CD4-positive, alpha-beta T cell treated with Interleukin-17A for 1 hour (primary cell): ENCODE results near the gene FNDC3B.

ENCODE experiments used
- DNase-seq: peaks from one replicate; pipeline ENCODE4 v3.0.0-alpha.2; 2020

Gene FNDC3B

DNA sequence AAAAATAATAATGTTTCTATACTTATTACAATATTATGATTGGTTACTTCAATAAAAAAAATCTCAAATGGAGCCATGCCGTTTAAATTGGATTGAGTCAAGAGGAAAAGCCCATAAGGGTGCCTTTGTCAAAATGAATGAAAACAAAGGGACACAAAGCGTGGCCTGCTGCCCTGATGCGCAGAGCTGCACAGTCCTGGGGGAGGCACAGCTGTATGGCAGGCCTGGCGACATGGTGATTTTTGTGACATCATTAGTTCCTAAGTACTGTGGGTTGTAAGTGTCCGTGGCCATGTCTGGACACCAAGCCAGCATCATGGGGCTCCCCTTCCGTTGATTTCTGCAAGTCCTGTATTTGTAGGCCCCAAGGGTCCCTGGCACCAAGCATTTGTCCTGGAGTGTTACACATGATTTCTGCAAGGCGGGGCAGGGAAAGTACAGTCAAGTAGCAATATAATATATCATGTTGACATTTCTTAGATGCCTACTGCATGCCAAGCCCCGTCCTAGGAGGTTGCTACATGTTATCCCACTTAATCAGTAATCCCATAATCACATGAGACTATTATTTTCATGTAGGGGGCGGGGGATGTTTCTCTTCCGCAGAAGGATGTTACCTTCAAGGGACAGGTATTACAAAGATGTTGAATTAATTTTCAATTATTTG is 349.2 kb downstream of the FNDC3B start:
- DNase-seq: no peak

- DNase-seq: no peak
Observed at GRCh38 chr3:172390792-172391191, 351.4 kb downstream of the FNDC3B start.

DNA sequence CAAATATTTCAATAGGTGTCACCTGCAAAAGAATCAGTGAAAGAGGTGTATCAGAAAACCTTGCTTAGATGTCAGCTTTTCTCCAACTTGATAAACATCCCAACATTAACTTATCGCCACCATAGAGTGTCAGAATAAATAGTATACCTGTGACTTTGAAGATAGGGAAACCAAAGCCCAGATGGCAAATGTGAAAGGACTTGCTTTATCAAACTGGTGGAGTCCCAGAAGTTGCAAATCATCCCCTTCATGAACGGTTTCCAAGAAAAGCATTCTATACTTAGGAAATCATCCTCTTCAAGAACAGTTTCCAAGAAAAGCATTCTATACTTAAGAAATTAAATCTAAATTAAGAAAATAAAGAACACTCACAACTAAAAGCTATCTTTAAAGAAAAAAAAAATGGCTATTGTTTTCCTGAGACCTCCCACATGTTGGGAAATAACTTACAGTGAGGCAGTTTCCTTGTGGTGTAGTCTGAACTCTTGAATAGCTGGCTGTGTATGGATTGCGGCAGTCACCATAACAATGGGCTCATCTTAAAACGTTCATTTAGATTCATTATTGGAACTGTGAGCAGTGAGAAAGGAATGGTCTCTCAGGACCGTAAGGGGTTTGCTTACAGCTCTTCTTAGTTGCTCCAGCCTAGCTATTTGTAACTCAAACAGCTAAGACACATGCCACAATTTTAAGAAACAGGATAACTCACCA is 352.4 kb downstream of the FNDC3B start:
- no peak for DNase-seq

- DNase-seq: no peak
Observed at GRCh38 chr3:172394692-172395091, 355.3 kb downstream of the FNDC3B start.

DNA sequence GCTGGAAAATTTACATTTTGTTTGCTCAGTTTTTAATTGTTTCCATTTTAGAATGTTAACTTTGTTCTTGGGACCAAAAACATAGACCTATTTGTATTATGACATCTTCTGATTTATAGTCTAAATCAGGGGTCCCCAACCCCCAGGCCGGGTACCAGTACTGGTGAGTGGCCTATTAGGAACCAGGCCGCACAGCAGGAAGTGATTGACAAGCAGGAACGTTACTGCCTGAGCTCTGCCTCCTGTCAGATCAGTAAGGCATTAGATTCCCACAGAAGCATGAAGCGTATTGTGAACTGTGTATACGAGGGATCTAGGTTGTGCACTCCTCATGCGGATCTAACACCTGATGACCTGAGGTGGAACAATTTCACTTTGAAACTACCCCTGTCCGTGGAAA is 357.0 kb downstream of the FNDC3B start:
- DNase-seq: no peak

- DNase-seq: no peak
Observed at GRCh38 chr3:172397716-172398405, 358.5 kb downstream of the FNDC3B start.

GRCh38 chr3:172398484-172398883 is 359.1 kb downstream of the FNDC3B start:
- no peak for DNase-seq

DNA sequence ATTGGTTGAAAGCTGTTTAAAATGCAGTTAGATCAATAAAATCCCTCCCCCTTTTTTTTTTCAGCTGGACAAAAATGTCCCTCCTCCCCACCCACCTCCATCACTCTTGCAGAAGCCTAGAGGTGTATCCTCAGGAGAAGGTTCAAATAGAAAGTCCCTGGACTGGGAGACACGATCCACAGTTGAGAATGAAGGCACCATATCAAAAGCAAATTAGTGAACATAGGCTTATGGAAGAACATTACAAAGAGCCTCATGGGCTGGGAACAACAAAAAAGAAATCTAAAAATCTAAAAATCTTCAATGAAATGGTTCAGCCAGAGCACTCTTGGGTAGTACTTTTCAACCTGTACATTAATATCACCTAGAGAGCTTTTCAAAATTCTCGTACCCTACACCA is 362.7 kb downstream of the FNDC3B start:
- no peak for DNase-seq

DNA sequence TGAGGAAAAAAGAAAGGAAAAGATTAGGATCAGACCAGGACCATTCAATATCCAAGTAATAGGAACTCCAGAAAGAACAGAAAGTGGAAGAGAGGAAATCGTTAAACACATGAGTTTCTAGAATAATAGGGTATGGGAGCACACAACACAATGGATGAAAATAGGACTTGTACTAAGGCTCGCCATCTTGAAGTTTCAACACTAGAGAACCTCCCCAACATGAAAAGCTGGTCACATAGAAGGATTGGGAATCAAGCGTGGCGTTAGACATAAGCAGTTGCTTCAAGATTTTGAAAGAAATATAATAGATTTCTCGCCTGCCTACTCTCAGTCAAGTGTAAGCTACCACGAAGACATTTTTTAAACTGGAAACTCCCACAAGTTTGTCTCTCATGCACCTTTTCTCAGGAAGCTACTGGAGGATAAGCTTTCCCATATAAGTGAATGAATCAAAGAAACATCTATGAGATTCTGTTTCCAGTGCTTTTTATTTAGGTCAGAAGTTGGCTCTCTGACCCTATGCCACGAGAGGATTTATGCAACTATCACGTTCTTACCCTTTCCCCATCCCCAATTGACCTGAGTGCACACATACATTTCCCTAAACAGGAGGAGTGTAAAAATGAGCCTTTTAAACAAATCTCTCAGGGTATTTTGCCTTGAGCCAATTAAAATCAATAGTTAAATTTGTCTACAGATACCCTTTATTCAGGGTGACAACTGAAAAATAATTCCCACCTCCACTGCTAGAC is 363.7 kb downstream of the FNDC3B start:
- DNase-seq: no peak

DNA sequence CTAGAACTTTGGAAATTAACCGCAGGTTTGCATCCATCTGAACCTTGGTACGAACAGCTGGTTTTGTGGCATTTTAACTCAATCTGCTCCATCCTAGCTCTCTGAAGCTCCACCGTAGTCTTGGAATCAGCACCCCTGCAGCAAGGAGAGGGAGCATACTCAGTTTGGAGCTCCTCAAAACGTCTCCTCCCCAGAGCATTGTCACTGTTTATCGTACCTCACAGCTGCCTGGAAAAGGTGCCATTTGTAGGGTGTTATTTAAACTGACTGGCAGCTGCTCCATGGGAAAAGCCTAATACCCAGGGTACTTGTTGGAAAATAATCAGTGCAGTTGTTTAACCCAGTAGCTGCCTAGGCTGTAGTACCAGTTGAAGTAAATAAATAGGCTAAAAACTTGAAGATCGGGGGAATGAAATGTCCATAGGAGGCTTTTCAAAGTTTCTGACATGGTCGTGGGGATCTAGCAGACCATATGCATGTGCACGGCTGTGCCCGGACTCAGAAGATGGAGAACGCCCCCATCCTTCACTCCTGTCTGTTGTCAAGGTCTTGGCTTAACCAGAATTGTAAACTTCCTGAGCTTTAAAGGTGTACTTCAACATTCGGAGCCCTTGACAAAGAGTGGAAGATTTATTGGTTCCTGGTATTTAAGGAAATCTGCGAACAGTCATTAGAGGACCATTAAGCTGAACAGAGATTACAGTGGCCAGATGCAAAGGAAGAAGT is 365.0 kb downstream of the FNDC3B start:
- no peak for DNase-seq

DNA sequence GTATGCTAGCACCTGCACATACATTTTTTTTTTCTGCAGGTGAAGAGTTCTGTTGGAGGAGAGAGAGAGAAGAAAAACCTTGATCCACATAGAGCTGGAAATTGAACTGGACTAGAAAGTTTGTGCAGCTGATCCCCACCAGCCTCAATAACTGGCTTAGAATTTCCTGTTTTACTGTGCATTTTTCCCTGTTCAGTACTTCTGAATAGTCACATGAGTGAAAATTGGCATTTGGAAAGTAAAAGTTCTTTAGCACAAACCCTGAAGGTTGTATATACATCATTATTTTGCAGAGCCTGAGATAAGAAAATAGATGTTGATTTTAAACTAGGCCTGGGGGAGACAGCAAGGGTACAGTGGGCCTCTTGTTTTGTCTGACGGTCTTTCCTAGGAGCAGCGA is 366.5 kb downstream of the FNDC3B start:
- DNase-seq: no peak

DNA sequence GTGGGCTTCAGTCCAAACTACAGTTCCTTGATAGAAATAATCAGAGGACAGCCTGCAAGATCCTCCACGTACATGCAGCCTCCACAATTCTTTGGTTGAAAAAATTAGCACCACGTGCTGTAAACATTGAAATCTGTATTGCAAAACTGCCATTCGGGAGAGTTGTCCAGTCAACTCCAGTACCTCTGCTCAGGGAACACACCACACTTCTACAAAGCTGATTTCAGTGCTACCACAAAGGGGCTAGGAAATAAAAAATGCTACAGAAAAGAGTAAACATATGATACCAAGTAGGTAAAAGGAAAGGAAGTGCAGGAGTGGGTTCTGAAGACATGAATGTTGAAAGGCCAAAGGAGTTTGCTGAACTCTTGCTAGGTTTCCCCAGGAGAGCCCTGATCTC is 368.5 kb downstream of the FNDC3B start:
- DNase-seq: no peak

GRCh38 chr3:172410702-172411477 is 371.5 kb downstream of the FNDC3B start:
- no peak for DNase-seq

DNA sequence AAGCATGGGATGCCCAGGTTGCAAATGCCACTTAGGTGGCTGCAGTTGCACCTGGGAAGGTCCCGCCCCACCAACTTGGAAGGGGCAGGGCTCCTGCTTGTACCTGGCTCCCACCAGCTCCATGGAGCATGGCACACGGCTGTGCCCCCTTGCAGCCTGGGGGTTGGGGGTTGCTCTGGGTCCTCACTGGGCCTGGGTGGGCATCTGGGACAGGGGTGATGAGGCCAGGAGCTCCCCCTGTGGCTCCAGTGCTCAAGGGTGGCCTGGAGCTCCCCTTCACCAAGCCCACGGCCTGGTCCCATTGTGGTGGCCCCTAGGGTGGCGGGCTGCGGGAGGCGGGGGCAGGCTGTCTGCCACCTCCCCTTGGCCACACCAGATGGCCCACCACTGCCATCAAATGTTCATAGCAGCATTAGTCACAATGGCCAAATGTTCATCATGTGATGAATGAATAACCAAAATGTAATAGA is 372.1 kb downstream of the FNDC3B start:
- DNase-seq: no peak

GRCh38 chr3:172415323-172415722 is 375.9 kb downstream of the FNDC3B start:
- DNase-seq: no peak

DNA sequence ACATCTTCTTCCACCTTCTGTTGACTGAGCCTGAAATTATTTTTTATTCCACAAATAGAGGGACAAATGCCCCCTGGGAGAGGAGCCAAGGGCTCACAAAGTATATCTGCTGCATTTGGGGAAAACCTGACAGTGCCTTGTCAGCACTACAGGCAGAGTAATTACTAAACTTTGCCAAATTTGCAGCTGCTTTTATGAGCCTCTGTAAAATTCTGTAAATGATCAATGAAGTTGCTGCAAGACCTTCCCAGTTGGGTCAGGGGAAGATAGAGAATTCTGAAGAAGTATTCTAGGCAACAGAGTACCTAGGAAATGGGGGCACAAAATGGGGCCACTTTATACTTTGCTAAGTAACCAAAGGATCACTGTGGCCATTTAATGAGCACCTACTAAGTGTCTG is 398.3 kb downstream of the FNDC3B start:
- no peak for DNase-seq

- no peak for DNase-seq
Observed at GRCh38 chr3:172438186-172438585, 398.8 kb downstream of the FNDC3B start.

DNA sequence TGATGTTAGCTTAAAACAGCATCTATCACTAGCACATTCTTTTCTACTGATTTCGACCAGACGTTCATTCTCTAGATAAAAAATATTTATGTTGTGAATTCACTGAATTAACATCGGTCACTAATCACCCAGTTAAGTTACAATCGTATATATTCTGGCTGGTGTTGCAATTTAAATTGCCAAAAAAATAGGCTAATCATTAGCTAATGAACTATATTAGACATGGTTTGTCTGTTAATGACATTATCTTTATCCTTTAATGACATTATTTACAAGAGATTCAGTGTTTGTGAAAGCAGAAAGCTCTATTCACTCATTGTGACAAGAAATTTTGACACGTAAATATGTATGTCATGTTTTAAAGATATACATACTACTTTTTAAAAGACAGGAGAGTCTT is 402.2 kb downstream of the FNDC3B start:
- no peak for DNase-seq

- DNase-seq: no peak
Observed at GRCh38 chr3:172442606-172443005, 403.2 kb downstream of the FNDC3B start.

GRCh38 chr3:172444821-172445220 is 405.4 kb downstream of the FNDC3B start:
- no peak for DNase-seq

- DNase-seq: no peak
Observed at GRCh38 chr3:172446198-172446597, 406.8 kb downstream of the FNDC3B start.
